Measurements from ENCODE around the gene SLC34A3.

Gene SLC34A3

GRCh38 chr9:137205126-137206069 is 25.3 kb upstream of the SLC34A3 start, which contains the start of the genes NDOR1 and TMEM203:
TSS of gene NDOR1 (plus strand) at chr9:137205700. CDS start at chr9:137205778, 78 bp downstream.
TSS of gene TMEM203 (minus strand) at chr9:137205648. CDS start at chr9:137205414, 234 bp downstream.
- Histone ChIP-seq H3K36me3 (replicated peaks; ENCODE audit: low read depth, low read length) (peaks cover 5% of the 10 kb centered on the region), H3K9ac (ENCODE audit: low read length) (peak within 1 kb of the TSS; percentile 83), H3K4me3 (ENCODE audit: low read length) (peak within 1 kb of the TSS; percentile 93), H3K9me3 (ENCODE audit: insufficient read depth, low read length) (no peaks in the 10 kb centered on the region), H2AFZ (ENCODE audit: low read depth, low read length) (no peak within 1 kb of the TSS), H3K79me2 (ENCODE audit: low read length) (peaks cover 60% of the 10 kb centered on the region), H3K27ac (ENCODE audit: low read length) (peak within 1 kb of the TSS; percentile 50), H4K20me1 (ENCODE audit: insufficient read depth, low read length) (no peaks in the 10 kb centered on the region; the same call in 1 of the 2 replicates), H3K27me3 (ENCODE audit: low read depth, low read length) (no peaks in the 10 kb centered on the region), H3K4me1 (ENCODE audit: low read length) (peaks cover 29% of the 10 kb centered on the region), H3K4me2 (ENCODE audit: low read length) (peak within 1 kb of the TSS; percentile 95)
- TF ChIP-seq, protein P1, sequence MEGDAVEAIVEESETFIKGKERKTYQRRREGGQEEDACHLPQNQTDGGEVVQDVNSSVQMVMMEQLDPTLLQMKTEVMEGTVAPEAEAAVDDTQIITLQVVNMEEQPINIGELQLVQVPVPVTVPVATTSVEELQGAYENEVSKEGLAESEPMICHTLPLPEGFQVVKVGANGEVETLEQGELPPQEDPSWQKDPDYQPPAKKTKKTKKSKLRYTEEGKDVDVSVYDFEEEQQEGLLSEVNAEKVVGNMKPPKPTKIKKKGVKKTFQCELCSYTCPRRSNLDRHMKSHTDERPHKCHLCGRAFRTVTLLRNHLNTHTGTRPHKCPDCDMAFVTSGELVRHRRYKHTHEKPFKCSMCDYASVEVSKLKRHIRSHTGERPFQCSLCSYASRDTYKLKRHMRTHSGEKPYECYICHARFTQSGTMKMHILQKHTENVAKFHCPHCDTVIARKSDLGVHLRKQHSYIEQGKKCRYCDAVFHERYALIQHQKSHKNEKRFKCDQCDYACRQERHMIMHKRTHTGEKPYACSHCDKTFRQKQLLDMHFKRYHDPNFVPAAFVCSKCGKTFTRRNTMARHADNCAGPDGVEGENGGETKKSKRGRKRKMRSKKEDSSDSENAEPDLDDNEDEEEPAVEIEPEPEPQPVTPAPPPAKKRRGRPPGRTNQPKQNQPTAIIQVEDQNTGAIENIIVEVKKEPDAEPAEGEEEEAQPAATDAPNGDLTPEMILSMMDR (IDR thresholded peaks at IDR 0.05; ENCODE audit: low read depth, low read length), result no peak
- no peak for TF ChIP-seq EZH2phosphoT487 (IDR thresholded peaks at IDR 0.05; ENCODE audit: low read depth)

GRCh38 chr9:137206602-137207001 is 24.1 kb upstream of the SLC34A3 start:
- Histone ChIP-seq H3K27me3 (ENCODE audit: low read depth, low read length) (no peaks in the 10 kb centered on the region), H3K9me3 (ENCODE audit: insufficient read depth, low read length) (no peaks in the 10 kb centered on the region), H3K4me3 (ENCODE audit: low read length) (peak overlapping the region; percentile 93), H3K4me1 (ENCODE audit: low read length) (peaks cover 24% of the 10 kb centered on the region), H3K4me2 (ENCODE audit: low read length) (peak overlapping the region; percentile 93), H3K27ac (ENCODE audit: low read length) (no peak overlapping the region), H4K20me1 (ENCODE audit: insufficient read depth, low read length) (no peaks in the 10 kb centered on the region; the same call in 1 of the 2 replicates), H2AFZ (ENCODE audit: low read depth, low read length) (no peak overlapping the region), H3K36me3 (replicated peaks; ENCODE audit: low read depth, low read length) (peaks cover 5% of the 10 kb centered on the region), H3K79me2 (ENCODE audit: low read length) (peaks cover 54% of the 10 kb centered on the region), H3K9ac (ENCODE audit: low read length) (peak overlapping the region; percentile 83)
- TF ChIP-seq, protein P1 (IDR thresholded peaks at IDR 0.05; ENCODE audit: low read depth, low read length), result no peak
- TF ChIP-seq EZH2phosphoT487 (IDR thresholded peaks at IDR 0.05; ENCODE audit: low read depth), result no peak

- Histone ChIP-seq H3K36me3 (replicated peaks; ENCODE audit: low read depth, low read length) (peaks cover 5% of the 10 kb centered on the region), H3K9ac (ENCODE audit: low read length) (no peak overlapping the region), H3K27ac (ENCODE audit: low read length) (no peak overlapping the region)
These were observed 19.2 kb upstream of the SLC34A3 start for GRCh38 chr9:137211532-137211931.

More at GRCh38 chr9:137211532-137211931, 19.2 kb upstream of the SLC34A3 start:
- no peak overlapping the region for H3K4me3 ChIP-seq (ENCODE audit: low read length)
- H3K9me3 ChIP-seq (ENCODE audit: insufficient read depth, low read length), result no peaks in the 10 kb centered on the region
- no peak overlapping the region for H2AFZ ChIP-seq (ENCODE audit: low read depth, low read length)
- TF ChIP-seq, protein P1 (IDR thresholded peaks at IDR 0.05; ENCODE audit: low read depth, low read length), result no peak
- TF ChIP-seq EZH2phosphoT487 (IDR thresholded peaks at IDR 0.05; ENCODE audit: low read depth), result no peak
- peaks cover 2% of the 10 kb centered on the region for H3K4me1 ChIP-seq (ENCODE audit: low read length)
- H3K27me3 ChIP-seq (ENCODE audit: low read depth, low read length), result no peaks in the 10 kb centered on the region
- H3K4me2 ChIP-seq (ENCODE audit: low read length), result no peak overlapping the region
- H4K20me1 ChIP-seq (ENCODE audit: insufficient read depth, low read length), result no peaks in the 10 kb centered on the region
- H3K79me2 ChIP-seq (ENCODE audit: low read length), result peaks cover 9% of the 10 kb centered on the region

Measured in OCI-LY3 (cell line).